Measurements from ENCODE around the gene NAA50. TPM values are rescaled to one million over a fixed set of nuclear protein-coding genes. Genes with fewer than 3 reads are reported as not detected.
A peak's percentile ranks its signal among the peaks of the same experiment; 100 is the strongest.

The NAA50 gene
- total and polyA plus RNA-seq, 2 experiments from 2014 or later = 103 to 260 TPM

DNA sequence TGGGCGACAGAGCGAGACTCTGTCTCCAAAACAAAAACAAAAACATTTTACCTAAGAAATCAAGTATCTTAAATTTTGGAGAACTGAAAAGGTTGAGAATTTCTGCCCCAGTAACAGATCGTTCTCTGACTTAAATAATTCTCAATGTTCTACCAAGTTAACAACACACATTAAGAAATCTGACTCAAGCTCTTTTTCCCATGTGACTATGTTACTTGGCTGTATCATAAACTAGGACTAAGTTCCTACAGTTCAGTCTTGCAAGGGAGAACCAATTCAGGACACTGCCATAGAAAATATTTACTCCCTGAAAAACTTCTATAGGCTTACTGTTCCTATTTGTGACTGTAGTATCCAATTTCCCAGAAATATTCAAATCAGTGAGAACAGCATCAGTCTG lies 28.7 kb downstream of the NAA50 start:
- DNase-seq (ENCODE audit: low spot score) (no peak), ATAC-seq (no peak)
- no peak overlapping the region for H3K4me3 ChIP-seq
- no peaks in the 10 kb centered on the region for H3F3A ChIP-seq (replicated peaks; ENCODE audit: low read depth)
- 0 out of 2 replicates have a peak, but pooled peaks cover 4% of the 10 kb centered on the region for H4K20me1 ChIP-seq (replicated peaks; ENCODE audit: insufficient read depth)
- no peaks in the 10 kb centered on the region for H3K4me1 ChIP-seq (ENCODE audit: insufficient read depth)
- no peak overlapping the region for H2AFZ ChIP-seq
- H3K27me3 ChIP-seq (ENCODE audit: insufficient read depth) = no peaks in the 10 kb centered on the region
- H3K4me2 ChIP-seq = no peak overlapping the region
- Mint-ChIP-seq H3K27ac (no peak overlapping the region), H3K27me3 (ENCODE audit: insufficient read depth, low read depth, poor library complexity) (peaks cover 7% of the 10 kb centered on the region), H3K4me1 (no peaks in the 10 kb centered on the region), H3K4me3 (no peak overlapping the region), H3K36me3 (ENCODE audit: low read depth) (peaks cover 37% of the 10 kb centered on the region), H3K9me3 (no peaks in the 10 kb centered on the region)
- 0 out of 2 replicates have a peak overlapping the region, but pooled peaks have one; percentile 21 for H3K27ac ChIP-seq (ENCODE audit: low read depth)
- TF ChIP-seq EZH2phosphoT487 (IDR thresholded peaks at IDR 0.05; ENCODE audit: unreplicated experiment) (no peak), ZNF331 (CRISPR knock-in tag; IDR thresholded peaks at IDR 0.05; ENCODE audit: low read depth) (no peak), EZH2 (IDR thresholded peaks at IDR 0.05; ENCODE audit: low read depth, unreplicated experiment) (no peak), ZNF114 (CRISPR knock-in tag; IDR thresholded peaks at IDR 0.05) (no peak), CREB1 (CRISPR knock-in tag; IDR thresholded peaks at IDR 0.05; ENCODE audit: low read depth) (no peak), STAT1 (IDR thresholded peaks at IDR 0.05; ENCODE audit: unreplicated experiment) (no peak), NANOG (IDR thresholded peaks at IDR 0.05; ENCODE audit: borderline replicate concordance) (no peak), POLR2AphosphoS5 (IDR thresholded peaks at IDR 0.05; ENCODE audit: low read depth) (no peak), JUNB (IDR thresholded peaks at IDR 0.05; ENCODE audit: unreplicated experiment) (no peak)
- TF ChIP-seq, protein P1, sequence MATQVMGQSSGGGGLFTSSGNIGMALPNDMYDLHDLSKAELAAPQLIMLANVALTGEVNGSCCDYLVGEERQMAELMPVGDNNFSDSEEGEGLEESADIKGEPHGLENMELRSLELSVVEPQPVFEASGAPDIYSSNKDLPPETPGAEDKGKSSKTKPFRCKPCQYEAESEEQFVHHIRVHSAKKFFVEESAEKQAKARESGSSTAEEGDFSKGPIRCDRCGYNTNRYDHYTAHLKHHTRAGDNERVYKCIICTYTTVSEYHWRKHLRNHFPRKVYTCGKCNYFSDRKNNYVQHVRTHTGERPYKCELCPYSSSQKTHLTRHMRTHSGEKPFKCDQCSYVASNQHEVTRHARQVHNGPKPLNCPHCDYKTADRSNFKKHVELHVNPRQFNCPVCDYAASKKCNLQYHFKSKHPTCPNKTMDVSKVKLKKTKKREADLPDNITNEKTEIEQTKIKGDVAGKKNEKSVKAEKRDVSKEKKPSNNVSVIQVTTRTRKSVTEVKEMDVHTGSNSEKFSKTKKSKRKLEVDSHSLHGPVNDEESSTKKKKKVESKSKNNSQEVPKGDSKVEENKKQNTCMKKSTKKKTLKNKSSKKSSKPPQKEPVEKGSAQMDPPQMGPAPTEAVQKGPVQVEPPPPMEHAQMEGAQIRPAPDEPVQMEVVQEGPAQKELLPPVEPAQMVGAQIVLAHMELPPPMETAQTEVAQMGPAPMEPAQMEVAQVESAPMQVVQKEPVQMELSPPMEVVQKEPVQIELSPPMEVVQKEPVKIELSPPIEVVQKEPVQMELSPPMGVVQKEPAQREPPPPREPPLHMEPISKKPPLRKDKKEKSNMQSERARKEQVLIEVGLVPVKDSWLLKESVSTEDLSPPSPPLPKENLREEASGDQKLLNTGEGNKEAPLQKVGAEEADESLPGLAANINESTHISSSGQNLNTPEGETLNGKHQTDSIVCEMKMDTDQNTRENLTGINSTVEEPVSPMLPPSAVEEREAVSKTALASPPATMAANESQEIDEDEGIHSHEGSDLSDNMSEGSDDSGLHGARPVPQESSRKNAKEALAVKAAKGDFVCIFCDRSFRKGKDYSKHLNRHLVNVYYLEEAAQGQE (IDR thresholded peaks at IDR 0.05; ENCODE audit: unreplicated experiment) = no peak
- TF ChIP-seq, protein P2, sequence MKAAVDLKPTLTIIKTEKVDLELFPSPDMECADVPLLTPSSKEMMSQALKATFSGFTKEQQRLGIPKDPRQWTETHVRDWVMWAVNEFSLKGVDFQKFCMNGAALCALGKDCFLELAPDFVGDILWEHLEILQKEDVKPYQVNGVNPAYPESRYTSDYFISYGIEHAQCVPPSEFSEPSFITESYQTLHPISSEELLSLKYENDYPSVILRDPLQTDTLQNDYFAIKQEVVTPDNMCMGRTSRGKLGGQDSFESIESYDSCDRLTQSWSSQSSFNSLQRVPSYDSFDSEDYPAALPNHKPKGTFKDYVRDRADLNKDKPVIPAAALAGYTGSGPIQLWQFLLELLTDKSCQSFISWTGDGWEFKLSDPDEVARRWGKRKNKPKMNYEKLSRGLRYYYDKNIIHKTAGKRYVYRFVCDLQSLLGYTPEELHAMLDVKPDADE (IDR thresholded peaks at IDR 0.05) = no peak
- TF ChIP-seq, protein P3, sequence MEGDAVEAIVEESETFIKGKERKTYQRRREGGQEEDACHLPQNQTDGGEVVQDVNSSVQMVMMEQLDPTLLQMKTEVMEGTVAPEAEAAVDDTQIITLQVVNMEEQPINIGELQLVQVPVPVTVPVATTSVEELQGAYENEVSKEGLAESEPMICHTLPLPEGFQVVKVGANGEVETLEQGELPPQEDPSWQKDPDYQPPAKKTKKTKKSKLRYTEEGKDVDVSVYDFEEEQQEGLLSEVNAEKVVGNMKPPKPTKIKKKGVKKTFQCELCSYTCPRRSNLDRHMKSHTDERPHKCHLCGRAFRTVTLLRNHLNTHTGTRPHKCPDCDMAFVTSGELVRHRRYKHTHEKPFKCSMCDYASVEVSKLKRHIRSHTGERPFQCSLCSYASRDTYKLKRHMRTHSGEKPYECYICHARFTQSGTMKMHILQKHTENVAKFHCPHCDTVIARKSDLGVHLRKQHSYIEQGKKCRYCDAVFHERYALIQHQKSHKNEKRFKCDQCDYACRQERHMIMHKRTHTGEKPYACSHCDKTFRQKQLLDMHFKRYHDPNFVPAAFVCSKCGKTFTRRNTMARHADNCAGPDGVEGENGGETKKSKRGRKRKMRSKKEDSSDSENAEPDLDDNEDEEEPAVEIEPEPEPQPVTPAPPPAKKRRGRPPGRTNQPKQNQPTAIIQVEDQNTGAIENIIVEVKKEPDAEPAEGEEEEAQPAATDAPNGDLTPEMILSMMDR (conservative IDR thresholded peaks at IDR 0.05; ENCODE audit: low read depth in 2 of 2) = no peak
- TF ChIP-seq, protein P4, sequence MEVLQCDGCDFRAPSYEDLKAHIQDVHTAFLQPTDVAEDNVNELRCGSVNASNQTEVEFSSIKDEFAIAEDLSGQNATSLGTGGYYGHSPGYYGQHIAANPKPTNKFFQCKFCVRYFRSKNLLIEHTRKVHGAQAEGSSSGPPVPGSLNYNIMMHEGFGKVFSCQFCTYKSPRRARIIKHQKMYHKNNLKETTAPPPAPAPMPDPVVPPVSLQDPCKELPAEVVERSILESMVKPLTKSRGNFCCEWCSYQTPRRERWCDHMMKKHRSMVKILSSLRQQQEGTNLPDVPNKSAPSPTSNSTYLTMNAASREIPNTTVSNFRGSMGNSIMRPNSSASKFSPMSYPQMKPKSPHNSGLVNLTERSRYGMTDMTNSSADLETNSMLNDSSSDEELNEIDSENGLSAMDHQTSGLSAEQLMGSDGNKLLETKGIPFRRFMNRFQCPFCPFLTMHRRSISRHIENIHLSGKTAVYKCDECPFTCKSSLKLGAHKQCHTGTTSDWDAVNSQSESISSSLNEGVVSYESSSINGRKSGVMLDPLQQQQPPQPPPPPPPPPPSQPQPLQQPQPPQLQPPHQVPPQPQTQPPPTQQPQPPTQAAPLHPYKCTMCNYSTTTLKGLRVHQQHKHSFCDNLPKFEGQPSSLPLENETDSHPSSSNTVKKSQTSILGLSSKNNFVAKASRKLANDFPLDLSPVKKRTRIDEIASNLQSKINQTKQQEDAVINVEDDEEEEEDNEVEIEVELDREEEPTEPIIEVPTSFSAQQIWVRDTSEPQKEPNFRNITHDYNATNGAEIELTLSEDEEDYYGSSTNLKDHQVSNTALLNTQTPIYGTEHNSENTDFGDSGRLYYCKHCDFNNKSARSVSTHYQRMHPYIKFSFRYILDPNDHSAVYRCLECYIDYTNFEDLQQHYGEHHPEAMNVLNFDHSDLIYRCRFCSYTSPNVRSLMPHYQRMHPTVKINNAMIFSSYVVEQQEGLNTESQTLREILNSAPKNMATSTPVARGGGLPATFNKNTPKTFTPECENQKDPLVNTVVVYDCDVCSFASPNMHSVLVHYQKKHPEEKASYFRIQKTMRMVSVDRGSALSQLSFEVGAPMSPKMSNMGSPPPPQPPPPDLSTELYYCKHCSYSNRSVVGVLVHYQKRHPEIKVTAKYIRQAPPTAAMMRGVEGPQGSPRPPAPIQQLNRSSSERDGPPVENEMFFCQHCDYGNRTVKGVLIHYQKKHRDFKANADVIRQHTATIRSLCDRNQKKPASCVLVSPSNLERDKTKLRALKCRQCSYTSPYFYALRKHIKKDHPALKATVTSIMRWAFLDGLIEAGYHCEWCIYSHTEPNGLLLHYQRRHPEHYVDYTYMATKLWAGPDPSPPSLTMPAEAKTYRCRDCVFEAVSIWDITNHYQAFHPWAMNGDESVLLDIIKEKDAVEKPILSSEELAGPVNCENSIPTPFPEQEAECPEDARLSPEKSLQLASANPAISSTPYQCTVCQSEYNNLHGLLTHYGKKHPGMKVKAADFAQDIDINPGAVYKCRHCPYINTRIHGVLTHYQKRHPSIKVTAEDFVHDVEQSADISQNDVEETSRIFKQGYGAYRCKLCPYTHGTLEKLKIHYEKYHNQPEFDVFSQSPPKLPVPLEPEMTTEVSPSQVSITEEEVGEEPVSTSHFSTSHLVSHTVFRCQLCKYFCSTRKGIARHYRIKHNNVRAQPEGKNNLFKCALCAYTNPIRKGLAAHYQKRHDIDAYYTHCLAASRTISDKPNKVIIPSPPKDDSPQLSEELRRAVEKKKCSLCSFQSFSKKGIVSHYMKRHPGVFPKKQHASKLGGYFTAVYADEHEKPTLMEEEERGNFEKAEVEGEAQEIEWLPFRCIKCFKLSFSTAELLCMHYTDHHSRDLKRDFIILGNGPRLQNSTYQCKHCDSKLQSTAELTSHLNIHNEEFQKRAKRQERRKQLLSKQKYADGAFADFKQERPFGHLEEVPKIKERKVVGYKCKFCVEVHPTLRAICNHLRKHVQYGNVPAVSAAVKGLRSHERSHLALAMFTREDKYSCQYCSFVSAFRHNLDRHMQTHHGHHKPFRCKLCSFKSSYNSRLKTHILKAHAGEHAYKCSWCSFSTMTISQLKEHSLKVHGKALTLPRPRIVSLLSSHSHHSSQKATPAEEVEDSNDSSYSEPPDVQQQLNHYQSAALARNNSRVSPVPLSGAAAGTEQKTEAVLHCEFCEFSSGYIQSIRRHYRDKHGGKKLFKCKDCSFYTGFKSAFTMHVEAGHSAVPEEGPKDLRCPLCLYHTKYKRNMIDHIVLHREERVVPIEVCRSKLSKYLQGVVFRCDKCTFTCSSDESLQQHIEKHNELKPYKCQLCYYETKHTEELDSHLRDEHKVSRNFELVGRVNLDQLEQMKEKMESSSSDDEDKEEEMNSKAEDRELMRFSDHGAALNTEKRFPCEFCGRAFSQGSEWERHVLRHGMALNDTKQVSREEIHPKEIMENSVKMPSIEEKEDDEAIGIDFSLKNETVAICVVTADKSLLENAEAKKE (CRISPR knock-in tag; IDR thresholded peaks at IDR 0.05) = no peak
- no peaks in the 10 kb centered on the region for H3K9me2 ChIP-seq (ENCODE audit: insufficient read depth)
- 0 out of 2 replicates have a peak, but pooled peaks cover 5% of the 10 kb centered on the region for H3K79me2 ChIP-seq (replicated peaks; ENCODE audit: insufficient read depth)
- peaks cover 19% of the 10 kb centered on the region; the same call in 1 of the 2 replicates for H3K36me3 ChIP-seq (ENCODE audit: insufficient read depth)

Data from GM23338 (cell line).